HL-60 (cell line): Measurements from ENCODE around the gene SS18.

ENCODE experiments used
- DNase-seq, 2 experiments: peaks; one replicate each; pipeline ENCODE4 v3.0.0-alpha.2; 2010 to 2020; ENCODE audit warnings: low read depth in 1 of 2, low spot score in 1 of 2
- H3K27ac ChIP-seq: fragments of 250-450 bp; sonication (Bioruptor Pico); replicated peaks from 2 replicates; pipeline ENCODE4 v1.5.1; 2020; ENCODE audit warnings: mild to moderate bottlenecking, moderate library complexity
- H3K27me3 ChIP-seq: fragments of 250-450 bp; sonication (Bioruptor Pico); 2 replicates; pipeline ENCODE4 v1.5.1; 2021; ENCODE audit warnings: mild to moderate bottlenecking, moderate library complexity; ENCODE audit not compliant: insufficient read depth, poor library complexity, severe bottlenecking
- H3K4me3 ChIP-seq: replicated peaks from 2 replicates; pipeline ENCODE4 v1.5.1; 2011; ENCODE audit warnings: mild to moderate bottlenecking, control low read depth, low read length; ENCODE audit not compliant: insufficient read depth
- CTCF ChIP-seq: IDR thresholded peaks from one replicate; pipeline ENCODE4 v1.5.1; 2011; ENCODE audit warnings: low read length, control low read depth, inconsistent platforms; ENCODE audit not compliant: insufficient read depth
- GABPA ChIP-seq: IDR thresholded peaks from 2 replicates; pipeline ENCODE4 v1.6.1; 2012; ENCODE audit warnings: low read depth
- POLR2AphosphoS5 ChIP-seq: IDR thresholded peaks from 2 replicates; pipeline ENCODE4 v1.6.1; 2012; ENCODE audit warnings: low read depth
- REST ChIP-seq: IDR thresholded peaks from 2 replicates; pipeline ENCODE4 v1.6.1; 2012; ENCODE audit warnings: low read depth; ENCODE audit not compliant: insufficient replicate concordance
- SPI1 ChIP-seq: IDR thresholded peaks from 2 replicates; pipeline ENCODE4 v1.6.1; 2012; ENCODE audit warnings: low read depth, mild to moderate bottlenecking, borderline replicate concordance

SS18 gene

GRCh38 chr18:26002375-26002910, 88.0 kb downstream of the SS18 start:
- H3K27me3 ChIP-seq: no peaks in the 10 kb centered on the region
- DNase-seq: no peak
- no peak overlapping the region for H3K27ac ChIP-seq
- no peak overlapping the region for H3K4me3 ChIP-seq
- no peak for TF ChIP-seq REST
- TF ChIP-seq GABPA: no peak
- TF ChIP-seq CTCF: no peak
- no peak for TF ChIP-seq SPI1
- no peak for TF ChIP-seq POLR2AphosphoS5

- Histone ChIP-seq H3K27ac (no peak overlapping the region), H3K27me3 (no peaks in the 10 kb centered on the region), H3K4me3 (no peak overlapping the region)
- TF ChIP-seq SPI1: no peak
- no peak for TF ChIP-seq GABPA
- TF ChIP-seq CTCF: no peak
- DNase-seq: no peak
These were observed 92.0 kb downstream of the SS18 start for GRCh38 chr18:25998461-25998860.

- no peak overlapping the region for H3K27ac ChIP-seq
- H3K27me3 ChIP-seq: no peaks in the 10 kb centered on the region
- DNase-seq: no peak
- no peak overlapping the region for H3K4me3 ChIP-seq
- TF ChIP-seq SPI1: no peak
- no peak for TF ChIP-seq GABPA
These were observed 97.8 kb downstream of the SS18 start for GRCh38 chr18:25992566-25992965.

GRCh38 chr18:25990473-25990872, 99.9 kb downstream of the SS18 start:
- TF ChIP-seq REST (no peak), SPI1 (no peak), POLR2AphosphoS5 (no peak), GABPA (no peak), CTCF (no peak)
- DNase-seq: no peak
- Histone ChIP-seq H3K27ac (no peak overlapping the region), H3K4me3 (no peak overlapping the region), H3K27me3 (no peaks in the 10 kb centered on the region)
